K562 (cell line): Measurements from ENCODE around the gene PRSS22. TPM values are rescaled to one million over a fixed set of nuclear protein-coding genes. Genes with fewer than 3 reads are reported as not detected.

Source experiments
- ARHGAP35 ChIP-seq: fragments of 450-650 bp; IDR thresholded peaks from 2 replicates; pipeline ENCODE4 v1.6.1; 2018; ENCODE audit not compliant: partially characterized antibody
- EP300 ChIP-seq: IDR thresholded peaks from 2 replicates; pipeline ENCODE4 v1.6.1; 2012; ENCODE audit warnings: low read length, improper control_type of control experiment
- HDAC8 ChIP-seq: fragments of 450-650 bp; IDR thresholded peaks from 2 replicates; pipeline ENCODE4 v1.6.1; 2016; ENCODE audit warnings: mild to moderate bottlenecking, missing genetic modification characterization, moderate library complexity, missing compliant biosample characterization
- HEY1 ChIP-seq: fragments of 250-450 bp; sonication (Bioruptor Pico); IDR thresholded peaks from 2 replicates; pipeline ENCODE4 v1.5.0; 2020; ENCODE audit warnings: mild to moderate bottlenecking, moderate library complexity, borderline replicate concordance
- JUNB ChIP-seq: fragments of 450-650 bp; formaldehyde crosslinking; conservative IDR thresholded peaks from 2 replicates; pipeline ENCODE4 v1.4.0; 2020; ENCODE audit warnings: mild to moderate bottlenecking
- KDM1A ChIP-seq, 2 experiments: fragments of 450-650 bp; IDR thresholded peaks; 2 replicates each; pipeline ENCODE4 v1.6.1; 2016; ENCODE audit warnings: mild to moderate bottlenecking in 2 of 2
- KLF13 ChIP-seq: fragments of 450-650 bp; IDR thresholded peaks from 2 replicates; pipeline ENCODE4 v1.6.1; 2016; ENCODE audit warnings: missing genetic modification characterization, low read depth, mild to moderate bottlenecking, missing compliant biosample characterization, moderate library complexity, borderline replicate concordance
- MCM7 ChIP-seq, 2 experiments: fragments of 450-650 bp; IDR thresholded peaks; 2 replicates each; pipeline ENCODE4 v1.6.1; 2016 to 2018
- NR2F6 ChIP-seq: fragments of 450-650 bp; formaldehyde crosslinking; IDR thresholded peaks from 2 replicates; pipeline ENCODE4 v1.4.0; 2020; ENCODE audit warnings: mild to moderate bottlenecking
- RBBP5 ChIP-seq: fragments of 200-600 bp; sonication (generic); IDR thresholded peaks from 2 replicates; pipeline ENCODE4 v1.6.1; 2012; ENCODE audit warnings: borderline replicate concordance, mild to moderate bottlenecking, low read length, control low read depth, inconsistent platforms; ENCODE audit not compliant: insufficient read depth, poor library complexity, severe bottlenecking
- SMAD3 ChIP-seq: fragments of 450-650 bp; formaldehyde crosslinking; conservative IDR thresholded peaks from 2 replicates; pipeline ENCODE4 v1.4.0; 2020; ENCODE audit warnings: mild to moderate bottlenecking
- TEAD1 ChIP-seq, 2 experiments: fragments of 450-650 bp in 1 of 2; sonication (generic) in 1 of 2; formaldehyde crosslinking; IDR thresholded peaks; 2 replicates each; pipeline versions ENCODE4 v1.4.0 to v1.8.0; 2020 to 2022; ENCODE audit warnings: mild to moderate bottlenecking in 2 of 2, missing genetic modification reagents in 1 of 2
- YY1 ChIP-seq, 3 experiments: IDR thresholded peaks; 2 replicates each; pipeline ENCODE4 v1.6.1; 2011; ENCODE audit warnings: low read length in 2 of 3, mild to moderate bottlenecking in 2 of 3, moderate library complexity in 2 of 3, borderline replicate concordance in 1 of 3, control low read depth in 1 of 3, low read depth in 1 of 3; ENCODE audit not compliant: insufficient read depth in 3 of 3, insufficient replicate concordance in 2 of 3, control insufficient read depth in 1 of 3, insufficient read length in 1 of 3; ENCODE audit errors: extremely low read depth in 1 of 3
- ZNF134 ChIP-seq: fragments of 250-450 bp; sonication (Bioruptor Pico); conservative IDR thresholded peaks from 2 replicates; pipeline ENCODE4 v1.4.0; 2020
- polyA plus RNA-seq, 8 experiments: library from polyadenylated mRNA; depleted of rRNA in 4 of 8; stranded (reverse) in 5 of 8; unstranded in 3 of 8; fragments of >200 nt; fragmentation: Nextera tagmentation in 2 of 8; fragmentation: Illumina TruSeq in 1 of 8; extraction: Ambion mirVana in 2 of 8; extraction: Trizol in 1 of 8; gene quantifications; 2 replicates each; pipeline versions ENCODE4 v1.2.1 to v1.2.3, GENCODE V29; 2011 to 2014; ENCODE audit warnings: inconsistent platforms in 1 of 8, missing spikeins in 1 of 8
- total RNA-seq, 7 experiments: library from RNA; depleted of rRNA in 6 of 7; stranded (reverse); fragments of >200 nt in 6 of 7; fragmentation: Illumina TruSeq in 2 of 7; extraction: Trizol in 2 of 7; gene quantifications; 2 replicates each; pipeline versions ENCODE4 v1.2.1 to v1.2.3, GENCODE V29; 2011 to 2021; ENCODE audit warnings: low replicate concordance in 1 of 7
- TF ChIP-seq, protein P1 (sequence below): fragments of 250-450 bp; sonication (Bioruptor Pico); IDR thresholded peaks from 2 replicates; pipeline ENCODE4 v1.8.0; 2022; ENCODE audit warnings: moderate library complexity, mild to moderate bottlenecking, inconsistent platforms
- TF ChIP-seq, protein P2 (sequence below): fragments of 250-450 bp; sonication (Bioruptor Pico); IDR thresholded peaks from 2 replicates; pipeline ENCODE4 v1.4.0; 2020; ENCODE audit warnings: mild to moderate bottlenecking, moderate library complexity
- TF ChIP-seq, protein P3 (sequence below), 2 experiments: fragments of 450-650 bp in 1 of 2; sonication (generic) in 1 of 2; formaldehyde crosslinking; conservative IDR thresholded peaks; 2 replicates each; pipeline versions ENCODE4 v1.4.0 to v1.8.1; 2020 to 2022; ENCODE audit warnings: mild to moderate bottlenecking in 1 of 2, missing genetic modification reagents in 1 of 2
- TF ChIP-seq, protein P4 (sequence below): IDR thresholded peaks from 2 replicates; pipeline ENCODE4 v1.6.1; 2011; ENCODE audit not compliant: insufficient read length; ENCODE audit errors: extremely low read depth
- TF ChIP-seq, protein P5 (sequence below): IDR thresholded peaks from 2 replicates; pipeline ENCODE4 v1.6.1; 2011; ENCODE audit warnings: borderline replicate concordance, low read depth, mild to moderate bottlenecking, moderate library complexity, low read length; ENCODE audit not compliant: insufficient read depth, poor library complexity, severe bottlenecking

Gene PRSS22
- total and polyA plus RNA-seq, 9 of the 15 experiments (the other 6 are each of a cell fraction or from before 2014, with no cell fraction given): 0.13 to 0.42 TPM; not detected in 7

DNA sequence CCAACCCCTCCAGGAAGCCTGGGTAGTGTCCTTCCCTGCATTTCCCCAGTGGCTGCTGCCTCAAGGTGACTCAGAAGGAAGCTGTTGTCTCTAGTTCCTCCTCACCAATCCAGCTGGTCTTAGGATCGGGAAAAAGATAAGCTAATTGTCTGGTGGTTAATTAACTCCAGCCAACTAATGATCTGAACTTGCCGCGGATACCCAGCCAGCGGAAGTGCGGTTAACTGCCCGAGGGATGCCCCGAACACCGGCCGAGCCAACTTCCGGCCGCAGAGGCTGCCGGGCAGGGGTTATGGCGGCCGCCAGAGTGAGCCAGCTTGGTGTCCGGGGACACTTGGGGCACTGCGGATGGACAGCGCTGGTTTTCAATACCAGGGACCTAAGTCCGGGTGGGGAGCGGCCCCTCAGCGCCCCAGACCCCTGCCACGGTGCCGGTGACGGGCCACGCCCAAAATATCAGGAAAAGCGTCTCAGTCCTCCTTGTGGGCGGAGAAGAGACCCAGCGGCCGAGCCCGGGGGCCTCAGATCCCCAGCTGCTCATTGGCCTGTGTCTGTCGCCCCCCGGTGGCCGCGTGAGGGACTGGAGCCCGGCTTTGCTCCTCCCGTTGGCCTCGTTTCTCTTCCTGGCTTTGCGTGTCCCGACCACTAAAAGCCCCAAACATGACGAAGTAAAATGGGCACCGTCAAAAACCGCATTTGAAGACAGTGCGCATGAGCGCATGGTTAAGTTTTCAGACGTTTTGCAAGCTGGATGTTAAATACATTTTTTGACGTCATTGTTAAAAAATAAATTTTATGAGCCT lies 10.2 kb upstream of the PRSS22 start (continued):
- peak; percentile 74 to 95 (median 91) for TF ChIP-seq YY1 (IDR thresholded peaks at IDR 0.05; ENCODE audit: borderline replicate concordance in 1 of 3, control insufficient read depth in 1 of 3, extremely low read depth in 1 of 3, insufficient read depth in 3 of 3, insufficient read length in 1 of 3, insufficient replicate concordance in 2 of 3, low read depth in 1 of 3, low read length in 2 of 3)
- TF ChIP-seq, protein P1, sequence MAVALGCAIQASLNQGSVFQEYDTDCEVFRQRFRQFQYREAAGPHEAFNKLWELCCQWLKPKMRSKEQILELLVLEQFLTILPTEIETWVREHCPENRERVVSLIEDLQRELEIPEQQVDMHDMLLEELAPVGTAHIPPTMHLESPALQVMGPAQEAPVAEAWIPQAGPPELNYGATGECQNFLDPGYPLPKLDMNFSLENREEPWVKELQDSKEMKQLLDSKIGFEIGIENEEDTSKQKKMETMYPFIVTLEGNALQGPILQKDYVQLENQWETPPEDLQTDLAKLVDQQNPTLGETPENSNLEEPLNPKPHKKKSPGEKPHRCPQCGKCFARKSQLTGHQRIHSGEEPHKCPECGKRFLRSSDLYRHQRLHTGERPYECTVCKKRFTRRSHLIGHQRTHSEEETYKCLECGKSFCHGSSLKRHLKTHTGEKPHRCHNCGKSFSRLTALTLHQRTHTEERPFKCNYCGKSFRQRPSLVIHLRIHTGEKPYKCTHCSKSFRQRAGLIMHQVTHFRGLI (CRISPR knock-in tag): peak; percentile 88
- no peak; the same call in 1 of the 2 replicates for TF ChIP-seq EP300
- peak; percentile 50 to 82; a peak in 2 of 4 replicates for TF ChIP-seq TEAD1 (CRISPR knock-in tag; IDR thresholded peaks at IDR 0.05)
- TF ChIP-seq RBBP5: peak; percentile 68
- TF ChIP-seq JUNB (CRISPR knock-in tag): no peak
- TF ChIP-seq KLF13 (tag): peak; percentile 86; the same call in 1 of the 2 replicates
- TF ChIP-seq MCM7 (IDR thresholded peaks at IDR 0.05): no peak
- TF ChIP-seq ARHGAP35: no peak
- TF ChIP-seq, protein P2, sequence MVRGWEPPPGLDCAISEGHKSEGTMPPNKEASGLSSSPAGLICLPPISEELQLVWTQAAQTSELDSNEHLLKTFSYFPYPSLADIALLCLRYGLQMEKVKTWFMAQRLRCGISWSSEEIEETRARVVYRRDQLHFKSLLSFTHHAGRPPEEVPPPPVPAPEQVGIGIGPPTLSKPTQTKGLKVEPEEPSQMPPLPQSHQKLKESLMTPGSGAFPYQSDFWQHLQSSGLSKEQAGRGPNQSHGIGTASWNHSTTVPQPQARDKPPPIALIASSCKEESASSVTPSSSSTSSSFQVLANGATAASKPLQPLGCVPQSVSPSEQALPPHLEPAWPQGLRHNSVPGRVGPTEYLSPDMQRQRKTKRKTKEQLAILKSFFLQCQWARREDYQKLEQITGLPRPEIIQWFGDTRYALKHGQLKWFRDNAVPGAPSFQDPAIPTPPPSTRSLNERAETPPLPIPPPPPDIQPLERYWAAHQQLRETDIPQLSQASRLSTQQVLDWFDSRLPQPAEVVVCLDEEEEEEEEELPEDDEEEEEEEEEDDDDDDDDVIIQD: peak; percentile 88
- TF ChIP-seq, protein P3, sequence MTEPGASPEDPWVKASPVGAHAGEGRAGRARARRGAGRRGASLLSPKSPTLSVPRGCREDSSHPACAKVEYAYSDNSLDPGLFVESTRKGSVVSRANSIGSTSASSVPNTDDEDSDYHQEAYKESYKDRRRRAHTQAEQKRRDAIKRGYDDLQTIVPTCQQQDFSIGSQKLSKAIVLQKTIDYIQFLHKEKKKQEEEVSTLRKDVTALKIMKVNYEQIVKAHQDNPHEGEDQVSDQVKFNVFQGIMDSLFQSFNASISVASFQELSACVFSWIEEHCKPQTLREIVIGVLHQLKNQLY (CRISPR knock-in tag; conservative IDR thresholded peaks at IDR 0.05): 0 out of 4 replicates have a peak, but pooled peaks of 1 of the 2 experiments have one; percentile 24
- no peak for TF ChIP-seq HEY1
- TF ChIP-seq, protein P4, sequence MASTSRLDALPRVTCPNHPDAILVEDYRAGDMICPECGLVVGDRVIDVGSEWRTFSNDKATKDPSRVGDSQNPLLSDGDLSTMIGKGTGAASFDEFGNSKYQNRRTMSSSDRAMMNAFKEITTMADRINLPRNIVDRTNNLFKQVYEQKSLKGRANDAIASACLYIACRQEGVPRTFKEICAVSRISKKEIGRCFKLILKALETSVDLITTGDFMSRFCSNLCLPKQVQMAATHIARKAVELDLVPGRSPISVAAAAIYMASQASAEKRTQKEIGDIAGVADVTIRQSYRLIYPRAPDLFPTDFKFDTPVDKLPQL: no peak
- TF ChIP-seq NR2F6: no peak
- TF ChIP-seq KDM1A (IDR thresholded peaks at IDR 0.05): peak in 1 of 2 experiments; percentile 30; a peak in 1 of 4 replicates
- peak; percentile 65; the same call in 1 of the 2 replicates for TF ChIP-seq ZNF134 (CRISPR knock-in tag)
- TF ChIP-seq, protein P5, sequence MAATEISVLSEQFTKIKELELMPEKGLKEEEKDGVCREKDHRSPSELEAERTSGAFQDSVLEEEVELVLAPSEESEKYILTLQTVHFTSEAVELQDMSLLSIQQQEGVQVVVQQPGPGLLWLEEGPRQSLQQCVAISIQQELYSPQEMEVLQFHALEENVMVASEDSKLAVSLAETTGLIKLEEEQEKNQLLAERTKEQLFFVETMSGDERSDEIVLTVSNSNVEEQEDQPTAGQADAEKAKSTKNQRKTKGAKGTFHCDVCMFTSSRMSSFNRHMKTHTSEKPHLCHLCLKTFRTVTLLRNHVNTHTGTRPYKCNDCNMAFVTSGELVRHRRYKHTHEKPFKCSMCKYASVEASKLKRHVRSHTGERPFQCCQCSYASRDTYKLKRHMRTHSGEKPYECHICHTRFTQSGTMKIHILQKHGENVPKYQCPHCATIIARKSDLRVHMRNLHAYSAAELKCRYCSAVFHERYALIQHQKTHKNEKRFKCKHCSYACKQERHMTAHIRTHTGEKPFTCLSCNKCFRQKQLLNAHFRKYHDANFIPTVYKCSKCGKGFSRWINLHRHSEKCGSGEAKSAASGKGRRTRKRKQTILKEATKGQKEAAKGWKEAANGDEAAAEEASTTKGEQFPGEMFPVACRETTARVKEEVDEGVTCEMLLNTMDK: peak; percentile 88
- TF ChIP-seq HDAC8 (tag): peak; percentile 93; the same call in 1 of the 2 replicates
- peak; percentile 88; the same call in 1 of the 2 replicates for TF ChIP-seq SMAD3 (CRISPR knock-in tag)
